Measurements from ENCODE around the gene TMUB2.

Gene TMUB2

GRCh38 chr17:44203731-44204440, 17.1 kb downstream of the TMUB2 start:
- no peak for DNase-seq

- no peak for DNase-seq
Measured at GRCh38 chr17:44204441-44204882, 17.7 kb downstream of the TMUB2 start.

GRCh38 chr17:44205962-44206824, 19.4 kb downstream of the TMUB2 start:
- no peak for DNase-seq

DNA sequence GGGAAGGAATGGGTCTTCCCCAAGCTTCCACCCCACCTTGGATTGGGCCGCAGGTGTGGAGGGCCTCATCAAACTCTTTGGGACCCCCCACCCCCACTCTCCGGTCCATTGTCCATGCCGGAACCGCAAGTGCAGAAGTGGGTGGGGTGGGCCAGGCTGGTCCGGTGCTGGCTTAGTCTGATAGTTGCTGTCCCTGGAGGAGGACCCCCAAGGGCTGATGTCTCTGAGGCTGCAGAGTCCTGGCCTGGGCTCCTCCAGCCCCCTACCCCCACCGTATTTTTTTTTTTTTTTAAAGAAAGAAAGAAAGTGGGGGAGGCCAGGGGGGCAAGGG, 20.0 kb downstream of the TMUB2 start:
- DNase-seq: no peak

DNA sequence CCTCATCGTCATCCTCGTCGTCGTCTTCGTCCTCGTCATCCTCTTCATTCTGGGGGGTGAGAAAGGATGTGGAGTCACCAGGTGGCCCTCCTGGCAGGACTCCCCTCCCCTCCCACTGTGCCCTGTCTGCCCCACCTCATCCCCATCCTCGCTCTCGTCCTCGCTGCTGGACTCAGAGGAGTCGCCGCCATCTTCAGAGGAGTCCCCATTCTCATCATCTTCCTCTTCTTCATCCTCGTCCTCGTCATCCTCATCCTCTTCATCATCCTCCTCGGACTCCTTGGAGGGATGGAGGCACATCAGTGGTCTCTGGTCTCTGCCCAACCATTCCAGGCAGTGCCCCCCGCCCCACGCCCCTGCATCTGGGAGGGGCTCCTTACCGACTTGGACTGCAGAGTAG, 20.5 kb downstream of the TMUB2 start:
- no peak for DNase-seq

DNA sequence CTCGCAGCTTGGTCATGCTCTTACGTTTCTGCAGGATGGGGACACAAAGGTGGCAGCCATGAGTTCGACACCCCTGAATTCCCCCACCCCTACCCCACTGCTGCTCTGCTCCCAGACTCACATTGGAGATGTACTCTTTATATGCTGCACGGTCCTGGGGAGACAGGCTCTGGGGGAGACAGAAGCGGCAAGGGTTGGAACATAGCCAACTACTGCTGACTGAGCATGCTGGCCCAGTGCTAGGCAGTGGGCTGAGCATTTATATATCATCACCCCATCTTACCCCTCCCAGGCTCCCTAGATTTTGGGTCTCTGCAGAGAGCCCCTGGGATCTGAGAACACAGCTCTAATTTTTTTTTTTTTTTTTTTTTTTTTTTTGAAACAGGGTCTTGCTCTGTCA, 21.0 kb downstream of the TMUB2 start:
- DNase-seq: no peak

- DNase-seq: no peak
Measured at GRCh38 chr17:44209786-44210341, 23.1 kb downstream of the TMUB2 start.

- DNase-seq: peak; percentile 82 to 85
Measured at GRCh38 chr17:44210342-44211192, 23.8 kb downstream of the TMUB2 start.

- no peak for DNase-seq
Measured at GRCh38 chr17:44211281-44212265, 24.8 kb downstream of the TMUB2 start.

DNA sequence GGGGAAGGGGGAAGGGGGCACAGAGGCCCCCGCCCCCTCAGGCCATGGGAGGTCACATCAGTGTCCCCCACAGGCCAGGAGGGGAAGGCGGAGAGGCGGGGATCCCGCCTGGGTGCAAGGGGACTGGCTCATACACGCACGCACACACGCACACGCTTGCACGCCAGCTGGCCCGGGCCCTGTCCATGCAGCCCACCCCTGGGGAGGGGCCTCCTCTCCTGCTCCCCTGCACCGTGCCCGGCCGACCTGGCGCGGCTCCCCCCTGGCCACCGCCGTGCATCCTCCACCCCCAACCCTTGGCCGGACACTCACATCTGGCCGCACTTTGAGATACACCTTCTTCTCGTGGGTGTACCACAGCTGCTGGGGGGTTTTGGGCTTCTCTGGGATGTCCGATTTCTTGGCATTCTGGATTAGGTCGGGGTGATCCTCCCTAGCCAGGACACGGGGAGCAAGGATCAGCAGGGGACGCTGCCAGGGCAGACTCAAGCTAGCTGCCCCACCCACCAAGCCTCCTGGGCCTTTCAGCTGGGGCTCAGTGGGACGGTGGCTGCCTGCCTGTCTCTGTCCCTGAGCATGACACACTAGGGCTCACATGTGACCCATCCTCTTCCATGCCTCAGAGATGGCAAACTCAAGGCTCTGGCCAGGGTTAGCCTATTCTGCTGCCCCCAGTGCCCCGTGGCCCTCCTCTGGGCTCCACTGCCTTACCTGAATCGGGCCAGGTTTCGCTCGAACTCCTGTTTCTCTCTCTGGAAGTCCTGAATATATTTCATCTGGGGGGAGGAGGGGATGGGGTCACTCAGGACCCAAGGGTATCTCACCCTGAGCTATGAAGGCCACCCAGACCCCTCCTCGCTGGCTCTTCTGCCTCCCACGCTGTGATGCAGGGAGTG, 26.0 kb downstream of the TMUB2 start:
- DNase-seq: no peak

- no peak for DNase-seq
Measured at GRCh38 chr17:44213403-44214229, 26.8 kb downstream of the TMUB2 start.

GRCh38 chr17:44214230-44214494, 27.4 kb downstream of the TMUB2 start:
- DNase-seq: no peak

DNA sequence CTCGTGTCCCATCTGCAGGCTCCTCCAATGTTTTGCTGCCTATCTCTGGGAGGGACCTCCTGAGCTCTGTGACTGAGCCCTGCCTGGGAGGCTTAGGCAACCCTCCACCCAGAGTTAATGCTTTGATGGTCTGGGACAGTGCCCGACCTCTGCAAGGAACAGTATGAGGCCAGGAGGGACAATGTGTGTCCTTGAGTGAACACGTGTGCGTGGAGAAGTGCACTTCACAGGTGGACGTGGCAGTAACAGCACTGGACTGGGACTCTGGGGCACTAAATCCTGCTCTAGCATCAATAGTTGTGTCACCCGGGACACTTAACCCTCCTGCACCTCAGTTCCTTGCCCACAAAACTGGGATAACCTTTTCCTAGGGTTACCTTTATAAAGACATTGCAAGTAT, 28.1 kb downstream of the TMUB2 start:
- no peak for DNase-seq

DNA sequence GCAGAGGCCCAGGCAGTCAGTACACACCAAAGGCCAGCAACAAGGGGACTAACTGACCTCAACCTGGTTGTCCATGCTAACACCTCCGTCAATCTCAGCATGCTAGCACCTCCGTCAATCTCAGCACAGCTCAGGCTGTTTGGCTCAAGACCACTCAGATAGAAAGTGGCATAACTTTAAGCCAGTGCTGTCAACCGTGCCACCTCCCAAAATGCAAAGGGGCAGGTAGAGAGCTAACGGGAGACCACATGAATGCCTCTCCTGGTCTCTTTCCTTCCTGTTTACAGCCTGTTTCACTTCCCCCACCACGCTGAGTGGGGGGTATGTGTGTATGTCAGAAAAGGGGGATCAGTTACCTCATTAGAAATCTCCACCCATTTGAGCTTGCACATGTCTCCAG, 29.4 kb downstream of the TMUB2 start:
- DNase-seq: no peak

GRCh38 chr17:44216694-44217093, 29.9 kb downstream of the TMUB2 start:
- DNase-seq: no peak

GRCh38 chr17:44217738-44218343, 31.1 kb downstream of the TMUB2 start:
- DNase-seq: no peak

DNA sequence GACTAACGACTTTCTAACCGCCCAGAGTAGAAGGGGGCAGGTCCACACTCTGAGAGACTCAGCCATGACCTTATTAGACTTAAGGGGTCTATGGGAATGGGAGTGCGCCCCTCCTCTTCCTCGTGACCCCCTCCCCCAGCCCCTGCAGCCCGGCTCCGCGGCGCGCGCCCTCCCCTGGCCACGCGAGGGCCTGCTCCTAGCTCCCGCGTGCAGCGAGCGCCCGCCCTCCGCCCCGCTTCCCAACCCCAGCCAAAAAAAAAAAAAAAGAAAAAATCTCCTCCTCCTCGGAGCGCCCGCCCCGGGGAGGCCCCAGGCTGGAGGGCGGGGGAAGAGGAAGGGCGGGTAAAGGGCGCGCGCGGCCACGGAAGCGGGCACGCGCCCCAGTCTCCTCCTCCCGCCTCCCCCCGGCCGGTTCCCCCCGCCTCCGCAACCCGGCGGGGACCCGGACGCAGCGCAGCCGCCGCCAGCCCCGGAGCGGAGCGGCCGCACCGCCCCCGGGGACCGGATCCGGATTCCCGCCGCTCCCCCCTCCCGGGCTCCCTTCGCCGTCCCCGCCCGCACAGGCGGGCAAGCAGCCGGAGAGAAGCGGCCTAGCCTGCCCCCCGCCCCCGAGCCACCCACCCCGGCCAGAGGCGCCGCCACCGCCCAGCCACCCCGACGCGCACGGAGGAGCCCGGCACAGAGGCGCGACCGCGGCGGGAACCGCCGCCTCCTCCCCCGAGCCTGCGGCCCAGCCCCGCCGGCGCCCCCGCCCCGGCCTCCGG, 31.8 kb downstream of the TMUB2 start:
- DNase-seq: peak; percentile 76 to 87

DNA sequence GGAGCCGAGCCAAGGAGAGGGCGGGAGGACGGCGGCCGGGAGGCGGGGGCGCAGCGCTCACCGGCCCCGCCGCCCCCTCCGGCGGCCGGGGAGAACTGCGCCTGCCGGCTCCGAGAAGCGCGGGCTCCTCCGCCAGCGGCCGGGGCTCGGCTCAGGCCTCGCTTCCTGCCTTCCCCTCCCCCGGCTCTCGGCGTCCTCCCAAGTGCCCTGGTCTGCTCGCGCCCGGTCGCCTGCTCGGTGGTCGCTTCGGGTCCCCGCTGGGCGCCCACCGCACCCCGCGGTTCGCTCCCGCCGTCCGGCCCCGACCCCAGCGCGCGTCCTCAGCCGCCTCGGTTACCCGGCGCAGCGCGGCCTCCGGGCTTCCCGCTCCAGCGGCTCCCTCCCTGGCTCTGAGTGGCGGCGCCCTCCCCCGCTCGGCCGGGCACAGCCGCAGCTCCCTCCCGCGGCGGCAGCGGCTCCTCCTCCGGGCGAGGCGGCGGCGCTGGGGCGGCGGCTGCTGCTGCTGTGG, 32.4 kb downstream of the TMUB2 start:
- peak in 1 of 2 donors; percentile 66 for DNase-seq
